HepG2 (cell line): ENCODE results near the gene WNT6. TPM values are rescaled to one million over a fixed set of nuclear protein-coding genes. Genes with fewer than 3 reads are reported as not detected.

ENCODE experiments used
- BORCS8-MEF2B ChIP-seq: sonication (generic); formaldehyde crosslinking; IDR thresholded peaks from 2 replicates; pipeline ENCODE4 v1.8.0; 2022; ENCODE audit warnings: mild to moderate bottlenecking, missing genetic modification reagents
- ELF3 ChIP-seq: IDR thresholded peaks from 2 replicates; pipeline ENCODE4 v1.6.1; 2016; ENCODE audit warnings: missing genetic modification reagents, missing compliant biosample characterization
- ETV5 ChIP-seq: IDR thresholded peaks from 2 replicates; pipeline ENCODE4 v1.6.1; 2018; ENCODE audit warnings: missing biosample characterization, missing genetic modification reagents, inconsistent platforms, borderline replicate concordance
- HHEX ChIP-seq: IDR thresholded peaks from 2 replicates; pipeline ENCODE4 v1.6.1; 2016; ENCODE audit warnings: control low read depth
- HNRNPK ChIP-seq: fragments of 200-400 bp; formaldehyde crosslinking; IDR thresholded peaks from 2 replicates; pipeline ENCODE4 v1.6.1; 2018; ENCODE audit warnings: low read length, low read depth, moderate library complexity, mild to moderate bottlenecking; ENCODE audit not compliant: poor library complexity, severe bottlenecking
- MAZ ChIP-seq, 2 experiments: sonication (generic) in 1 of 2; formaldehyde crosslinking in 1 of 2; IDR thresholded peaks; 2 replicates each; pipeline versions ENCODE4 v1.5.0 to v1.6.1; 2012 to 2020; ENCODE audit warnings: low read depth in 2 of 2, mild to moderate bottlenecking in 2 of 2, borderline replicate concordance in 1 of 2, improper control_type of control experiment in 1 of 2, low read length in 1 of 2, missing genetic modification reagents in 1 of 2, moderate library complexity in 1 of 2
- MNT ChIP-seq: fragments of 450-650 bp; IDR thresholded peaks from 2 replicates; pipeline ENCODE4 v1.6.1; 2016
- MYC ChIP-seq: sonication (generic); formaldehyde crosslinking; IDR thresholded peaks from 2 replicates; pipeline ENCODE4 v1.9.0; 2021; ENCODE audit warnings: missing genetic modification reagents, borderline replicate concordance
- POLR2A ChIP-seq, 2 experiments: IDR thresholded peaks; 2 replicates each; pipeline ENCODE4 v1.6.1; 2011; ENCODE audit warnings: low read depth in 2 of 2, low read length in 2 of 2, mild to moderate bottlenecking in 1 of 2, moderate library complexity in 1 of 2; ENCODE audit not compliant: insufficient read depth in 1 of 2
- RNF2 ChIP-seq: fragments of 450-650 bp; conservative IDR thresholded peaks from 2 replicates; pipeline ENCODE4 v1.6.1; 2016; ENCODE audit warnings: low read depth
- STAT6 ChIP-seq: sonication (generic); formaldehyde crosslinking; IDR thresholded peaks from 2 replicates; pipeline ENCODE4 v1.4.0; 2020; ENCODE audit warnings: missing genetic modification reagents, mild to moderate bottlenecking, borderline replicate concordance
- TBL1XR1 ChIP-seq: fragments of 150-350 bp; IDR thresholded peaks from 2 replicates; pipeline ENCODE4 v1.6.1; 2014; ENCODE audit warnings: borderline replicate concordance, low read length; ENCODE audit not compliant: partially characterized antibody
- TOE1 ChIP-seq: sonication (generic); formaldehyde crosslinking; IDR thresholded peaks from 2 replicates; pipeline ENCODE4 v1.4.0; 2020; ENCODE audit warnings: mild to moderate bottlenecking, missing genetic modification reagents
- ZEB1 ChIP-seq: IDR thresholded peaks from 2 replicates; pipeline ENCODE4 v1.6.1; 2012; ENCODE audit warnings: mild to moderate bottlenecking, low read depth, inconsistent platforms; ENCODE audit not compliant: insufficient replicate concordance
- ZNF609 ChIP-seq: sonication (generic); formaldehyde crosslinking; IDR thresholded peaks from 2 replicates; pipeline ENCODE4 v1.4.0; 2020; ENCODE audit warnings: mild to moderate bottlenecking, missing genetic modification reagents, borderline replicate concordance
- ZNF629 ChIP-seq: sonication (generic); formaldehyde crosslinking; conservative IDR thresholded peaks from 2 replicates; pipeline ENCODE4 v1.5.0; 2020; ENCODE audit warnings: missing genetic modification reagents
- ZNF784 ChIP-seq: sonication (generic); formaldehyde crosslinking; IDR thresholded peaks from 2 replicates; pipeline ENCODE4 v1.5.1; 2020; ENCODE audit warnings: missing genetic modification reagents, mild to moderate bottlenecking, borderline replicate concordance
- ZNF879 ChIP-seq: sonication (generic); formaldehyde crosslinking; IDR thresholded peaks from 2 replicates; pipeline ENCODE4 v1.8.1; 2023; ENCODE audit warnings: missing genetic modification reagents
- polyA plus RNA-seq, 8 experiments: library from polyadenylated mRNA; depleted of rRNA in 3 of 8; stranded (reverse) in 7 of 8; unstranded in 1 of 8; fragments of >200 nt; fragmentation: Illumina TruSeq in 4 of 8; extraction: Trizol in 4 of 8; gene quantifications; 2 replicates each; pipeline versions ENCODE4 v1.2.1 to v1.2.3, GENCODE V29; 2011 to 2016; ENCODE audit warnings: low read depth in 4 of 8, missing spikeins in 1 of 8, mixed read lengths in 1 of 8; ENCODE audit not compliant: insufficient read depth in 1 of 8
- total RNA-seq, 5 experiments: library from RNA; depleted of rRNA; stranded (reverse); fragments of >200 nt; fragmentation: Illumina TruSeq; extraction: Trizol; gene quantifications; 2 replicates each; pipeline ENCODE4 v1.2.3, GENCODE V29; 2016; ENCODE audit warnings: low read depth in 1 of 5

The WNT6 gene
- total and polyA plus RNA-seq, 2 of the 13 experiments (the other 11 are each of a cell fraction or from before 2014, with no cell fraction given): 0.20 TPM; not detected in 1

- TF ChIP-seq ZNF609 (CRISPR knock-in tag): peak; percentile 80
- 0 out of 2 replicates have a peak, but pooled peaks have one; percentile 24 for TF ChIP-seq ZNF629
- no peak for TF ChIP-seq ZNF784 (CRISPR knock-in tag)
- peak; percentile 41 for TF ChIP-seq MNT
- TF ChIP-seq HNRNPK: no peak
- TF ChIP-seq ZEB1: peak; percentile 86
- no peak; the same call in 1 of the 2 replicates for TF ChIP-seq STAT6 (CRISPR knock-in tag)
- no peak for TF ChIP-seq TOE1
- TF ChIP-seq TBL1XR1: peak; percentile 41
- TF ChIP-seq MAZ (IDR thresholded peaks at IDR 0.05; ENCODE audit: borderline replicate concordance, low read depth, low read length): peak; percentile 63
- peak; percentile 93 for TF ChIP-seq MAZ (CRISPR knock-in tag; IDR thresholded peaks at IDR 0.05; ENCODE audit: low read depth)
- peak; percentile 68 to 95 for TF ChIP-seq POLR2A (IDR thresholded peaks at IDR 0.05; ENCODE audit: insufficient read depth in 1 of 2, low read depth in 2 of 2, low read length in 2 of 2)
- TF ChIP-seq MYC (CRISPR knock-in tag): peak; percentile 86
- TF ChIP-seq HHEX: no peak; the same call in 1 of the 2 replicates
- peak; percentile 99 for TF ChIP-seq BORCS8-MEF2B (CRISPR knock-in tag)
- TF ChIP-seq ETV5 (CRISPR knock-in tag): peak; percentile 97
- peak; percentile 71; the same call in 1 of the 2 replicates for TF ChIP-seq ZNF879 (CRISPR knock-in tag)
- peak; percentile 73 for TF ChIP-seq RNF2
- peak; percentile 82 for TF ChIP-seq ELF3
Measured at GRCh38 chr2:218908721-218909619, 49.4 kb downstream of the WNT6 start (continued).
